ENCODE measurements around the gene TENT4B. TPM values are rescaled to one million over a fixed set of nuclear protein-coding genes. Genes with fewer than 3 reads are reported as not detected.

TENT4B gene
- total RNA-seq: 38.1 TPM

- Histone ChIP-seq H3K36me3 (no peaks in the 10 kb centered on the region), H3K4me1 (peaks cover 0 to 18% of the 10 kb centered on the region in 2 donors), H3K27ac (peak within 1 kb of the TSS; percentile 96), H3K4me3 (peak within 1 kb of the TSS; percentile 69 to 90), H3K9me3 (no peaks in the 10 kb centered on the region), H3K27me3 (no peaks in the 10 kb centered on the region)
- intact Hi-C loops (cut with DNase I): loop anchor here (1.0 to 10.0 kb wide), 11 partner anchors 30 to 590 kb away; partner anchors contain the start of genes BRD7, CNEP1R1, CYLD and HEATR3
- no peak for TF ChIP-seq CTCF (IDR thresholded peaks at IDR 0.05)
- peak; percentile 24 to 90 for DNase-seq (ENCODE audit: low spot score in 2 of 2)
Measured at GRCh38 chr16:50152807-50153595, at the start of gene TENT4B. Gene TENT4B (plus strand): TSS chr16:50153306. CDS start chr16:50153622, 316 bp downstream.

- no peak for TF ChIP-seq CTCF (IDR thresholded peaks at IDR 0.05)
- H3K36me3 ChIP-seq: peaks cover 45 to 56% of the 10 kb centered on the region in 2 donors
- H3K9me3 ChIP-seq: no peaks in the 10 kb centered on the region
Measured at GRCh38 chr16:50103764-50104163, 49.3 kb upstream of the TENT4B start.

GRCh38 chr16:50114357-50115129 lies 38.6 kb upstream of the TENT4B start:
- intact Hi-C loops (cut with DNase I): no loop called here
- Histone ChIP-seq H3K27me3 (no peaks in the 10 kb centered on the region), H3K27ac (no peak overlapping the region), H3K36me3 (no peaks in the 10 kb centered on the region), H3K4me1 (no peaks in the 10 kb centered on the region), H3K9me3 (no peaks in the 10 kb centered on the region), H3K4me3 (no peak overlapping the region)
- TF ChIP-seq CTCF (IDR thresholded peaks at IDR 0.05): no peak
- no peak for DNase-seq (ENCODE audit: low spot score in 2 of 2)

More at GRCh38 chr16:50103764-50104163, 49.3 kb upstream of the TENT4B start:
- H3K4me1 ChIP-seq: no peaks in the 10 kb centered on the region
- no peak overlapping the region for H3K4me3 ChIP-seq
- H3K27me3 ChIP-seq: no peaks in the 10 kb centered on the region
- intact Hi-C loops (cut with DNase I): no loop called here
- H3K27ac ChIP-seq: no peak overlapping the region
- no peak for DNase-seq (ENCODE audit: low spot score in 2 of 2)

- H3K27me3 ChIP-seq: no peaks in the 10 kb centered on the region
- H3K27ac ChIP-seq: no peak overlapping the region
- no peaks in the 10 kb centered on the region for H3K9me3 ChIP-seq
- no peaks in the 10 kb centered on the region for H3K36me3 ChIP-seq
- H3K4me1 ChIP-seq: no peaks in the 10 kb centered on the region
- intact Hi-C loops (cut with DNase I): no loop called here
- no peak for DNase-seq (ENCODE audit: low spot score in 2 of 2)
- TF ChIP-seq CTCF (IDR thresholded peaks at IDR 0.05): no peak
- no peak overlapping the region for H3K4me3 ChIP-seq
Measured at GRCh38 chr16:50120711-50121110, 32.4 kb upstream of the TENT4B start.

GRCh38 chr16:50121278-50121677 lies 31.8 kb upstream of the TENT4B start:
- Histone ChIP-seq H3K9me3 (no peaks in the 10 kb centered on the region), H3K27ac (no peak overlapping the region), H3K36me3 (no peaks in the 10 kb centered on the region), H3K27me3 (no peaks in the 10 kb centered on the region), H3K4me1 (no peaks in the 10 kb centered on the region), H3K4me3 (no peak overlapping the region)
- intact Hi-C loops (cut with DNase I): no loop called here
- DNase-seq (ENCODE audit: low spot score in 2 of 2): no peak
- TF ChIP-seq CTCF (IDR thresholded peaks at IDR 0.05): no peak
